ENCODE data around the gene SLC1A3.

- TF ChIP-seq CTCF (IDR thresholded peaks at IDR 0.05) (no peak), POLR2A (IDR thresholded peaks at IDR 0.05) (no peak)
Measured at GRCh38 chr5:36686881-36687280, 80.5 kb downstream of the SLC1A3 start.

All from uterus (tissue), 2 donors.